NCI-H2227 (cell line): ENCODE data around the gene NRN1L.
"Not testable (repeated sequence)": the region's sequence is repeated elsewhere in the genome, so short reads cannot be mapped to it uniquely, and the experiment has no call there.

Source experiments
- DNase-seq: peaks from one replicate; lab custom pipeline; 2025; ENCODE audit not compliant: unreplicated experiment; lab: John Stamatoyannopoulos, UW

The NRN1L gene

GRCh38 chr16:67884684-67885083, at the start of gene NRN1L:
TSS of gene NRN1L (plus strand) at chr16:67884885. CDS start at chr16:67884904, 19 bp downstream.
- peak; percentile 88 for DNase-seq

GRCh38 chr16:67837190-67837589, 47.5 kb upstream of the NRN1L start:
- DNase-seq = not testable (repeated sequence)

GRCh38 chr16:67837811-67838210, 46.9 kb upstream of the NRN1L start:
- no peak for DNase-seq

GRCh38 chr16:67841198-67841815, 43.4 kb upstream of the NRN1L start:
- no peak for DNase-seq

- DNase-seq = peak; percentile 95
These were observed 42.7 kb upstream of the NRN1L start, which contains the start of gene THAP11 for GRCh38 chr16:67841816-67842508. TSS of gene THAP11 (plus strand) at chr16:67842320. CDS start at chr16:67842555, 235 bp downstream.

- peak; percentile 69 for DNase-seq
These were observed 42.0 kb upstream of the NRN1L start for GRCh38 chr16:67842509-67843342.

- no peak for DNase-seq
These were observed 41.3 kb upstream of the NRN1L start for GRCh38 chr16:67843343-67843765.

GRCh38 chr16:67844497-67844896, 40.2 kb upstream of the NRN1L start:
- DNase-seq = peak; percentile 21

- DNase-seq = no peak
These were observed 39.2 kb upstream of the NRN1L start for GRCh38 chr16:67845291-67846062.

GRCh38 chr16:67846063-67846319, 38.7 kb upstream of the NRN1L start:
- DNase-seq = no peak

- DNase-seq = peak; percentile 94
These were observed 38.2 kb upstream of the NRN1L start, which contains the start of gene NUTF2 for GRCh38 chr16:67846320-67847063. TSS of gene NUTF2 (plus strand) at chr16:67846933. CDS start at chr16:67865131, 18,198 bp downstream.

GRCh38 chr16:67847064-67847861, 37.4 kb upstream of the NRN1L start, which contains the start of gene CENPT:
TSS of gene CENPT (minus strand) at chr16:67847693. CDS start at chr16:67833859, 13,834 bp downstream.
- DNase-seq = peak; percentile 80

- no peak for DNase-seq
These were observed 36.6 kb upstream of the NRN1L start for GRCh38 chr16:67848118-67848517.

GRCh38 chr16:67853670-67854069, 31.0 kb upstream of the NRN1L start:
- DNase-seq = no peak

- no peak for DNase-seq
These were observed 28.9 kb upstream of the NRN1L start for GRCh38 chr16:67855789-67856188.

- no peak for DNase-seq
These were observed 27.6 kb upstream of the NRN1L start for GRCh38 chr16:67856927-67857546.

- no peak for DNase-seq
These were observed 27.0 kb upstream of the NRN1L start for GRCh38 chr16:67857547-67858233.

- no peak for DNase-seq
These were observed 26.2 kb upstream of the NRN1L start for GRCh38 chr16:67858500-67858899.
